ENCODE data around the gene ABHD1.

GRCh38 chr2:27093430-27094352, 29.9 kb upstream of the ABHD1 start:
- TF ChIP-seq CTCF (IDR thresholded peaks at IDR 0.05; ENCODE audit: extremely low read depth in 1 of 2, insufficient read depth in 1 of 2, low read depth in 1 of 2, low read length in 2 of 2) (no peak), EZH2 (IDR thresholded peaks at IDR 0.05; ENCODE audit: borderline replicate concordance, low read depth, low read length, severe bottlenecking) (no peak), MAX (IDR thresholded peaks at IDR 0.05; ENCODE audit: insufficient read depth, insufficient read length) (no peak), POLR2A (IDR thresholded peaks at IDR 0.05; ENCODE audit: low read depth, low read length) (no peak), MYC (IDR thresholded peaks at IDR 0.05; ENCODE audit: low read depth, low read length) (no peak), GATA2 (IDR thresholded peaks at IDR 0.05; ENCODE audit: insufficient read depth, insufficient read length, low read depth, low read length) (no peak), POLR2AphosphoS5 (IDR thresholded peaks at IDR 0.05; ENCODE audit: insufficient read depth, low read depth, low read length) (no peak), JUN (IDR thresholded peaks at IDR 0.05; ENCODE audit: borderline replicate concordance, insufficient read depth, insufficient read length, low read depth) (no peak), FOS (IDR thresholded peaks at IDR 0.05; ENCODE audit: borderline replicate concordance, insufficient read depth, low read length) (no peak)

Measured in endothelial cell of umbilical vein (primary cell).